Activated CD4-positive, alpha-beta T cell treated with anti-CD3 and anti-CD28 coated beads for 1 hour (primary cell): Measurements from ENCODE around the gene WNT5B.

Experiments
- DNase-seq: peaks from one replicate; pipeline ENCODE4 v3.0.0-alpha.2; 2020

The WNT5B gene

GRCh38 chr12:1656902-1657301, 27.9 kb downstream of the WNT5B start:
- no peak for DNase-seq

- no peak for DNase-seq
Measured at GRCh38 chr12:1657688-1658087, 28.7 kb downstream of the WNT5B start.

GRCh38 chr12:1660304-1661187, 31.5 kb downstream of the WNT5B start:
- peak; percentile 46 for DNase-seq

- DNase-seq: peak; percentile 64
Measured at GRCh38 chr12:1661553-1662335, 32.7 kb downstream of the WNT5B start.

GRCh38 chr12:1662761-1663439, 33.9 kb downstream of the WNT5B start:
- DNase-seq: no peak

GRCh38 chr12:1663440-1664132, 34.6 kb downstream of the WNT5B start:
- DNase-seq: no peak

GRCh38 chr12:1665366-1665765, 36.3 kb downstream of the WNT5B start:
- DNase-seq: no peak

- no peak for DNase-seq
Measured at GRCh38 chr12:1666215-1666614, 37.2 kb downstream of the WNT5B start.

- DNase-seq: no peak
Measured at GRCh38 chr12:1666685-1667162, 37.7 kb downstream of the WNT5B start.

- no peak for DNase-seq
Measured at GRCh38 chr12:1668833-1669543, 40.0 kb downstream of the WNT5B start.

GRCh38 chr12:1670358-1671268, 41.6 kb downstream of the WNT5B start:
- DNase-seq: no peak

- DNase-seq: no peak
Measured at GRCh38 chr12:1676043-1676442, 47.0 kb downstream of the WNT5B start.

- DNase-seq: no peak
Measured at GRCh38 chr12:1680804-1681492, 51.9 kb downstream of the WNT5B start.

- no peak for DNase-seq
Measured at GRCh38 chr12:1681493-1681807, 52.4 kb downstream of the WNT5B start.

- no peak for DNase-seq
Measured at GRCh38 chr12:1688086-1688710, 59.2 kb downstream of the WNT5B start.

- peak; percentile 92 for DNase-seq
Measured at GRCh38 chr12:1690578-1691122, 61.6 kb downstream of the WNT5B start, which contains the start of gene ADIPOR2. ADIPOR2 (plus strand) TSS chr12:1691070; CDS start chr12:1754344, 63,274 bp downstream.

GRCh38 chr12:1691123-1692007, 62.3 kb downstream of the WNT5B start:
- peak; percentile 12 for DNase-seq

GRCh38 chr12:1692226-1692625, 63.2 kb downstream of the WNT5B start:
- DNase-seq: no peak
